ENCODE measurements around the gene OSGIN1. TPM values are rescaled to one million over a fixed set of nuclear protein-coding genes. Genes with fewer than 3 reads are reported as not detected.

The OSGIN1 gene
- total RNA-seq, 4 donors from 2014 or later, result 6.7 to 27.7 (median 10.3) TPM

DNA sequence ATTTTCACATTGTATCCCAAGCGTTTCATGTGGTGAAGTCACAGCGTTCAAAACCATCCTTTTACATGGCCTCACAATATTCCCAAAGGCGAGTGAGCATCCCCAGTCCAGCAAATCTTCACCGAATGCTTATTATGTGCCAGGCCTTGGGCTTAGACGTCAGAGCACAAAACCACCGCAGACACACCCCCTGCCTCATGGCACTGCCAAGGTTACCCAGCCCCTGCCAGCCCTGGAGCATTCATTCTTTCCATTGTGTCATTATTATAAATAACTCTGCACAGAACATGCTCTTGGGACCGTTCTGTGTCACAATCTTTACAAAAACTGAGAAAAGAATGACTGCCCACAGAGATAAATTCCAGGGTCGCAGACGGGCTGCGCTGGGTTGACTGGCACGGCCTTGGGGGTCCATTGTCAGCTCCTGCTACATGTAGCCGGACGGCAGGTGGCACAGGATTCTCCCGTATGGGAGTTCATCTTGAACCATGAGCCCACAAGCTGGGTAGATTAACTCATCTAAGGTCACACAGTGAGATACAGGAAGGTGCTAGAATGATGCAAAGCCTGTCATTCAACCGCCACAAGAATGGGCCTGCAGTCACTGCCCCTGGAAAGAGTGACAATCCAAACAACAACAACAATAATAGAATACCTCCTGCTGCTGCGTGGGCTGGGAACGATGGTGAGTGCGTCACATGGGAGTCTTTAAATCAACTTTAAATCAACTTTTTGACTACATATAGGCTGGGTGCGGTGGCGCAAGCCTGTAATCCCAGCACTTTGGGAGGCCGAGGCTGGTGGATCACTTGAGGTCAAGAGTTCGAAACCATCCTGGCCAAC lies 10.5 kb downstream of the OSGIN1 start:
- Histone ChIP-seq H3K9me3 (no peaks in the 10 kb centered on the region), H3K4me1 (peaks cover 0 to 3% (median 0%) of the 10 kb centered on the region in 4 donors), H3K4me3 (no peak overlapping the region), H3K27me3 (no peaks in the 10 kb centered on the region), H3K36me3 (peaks cover 0 to 81% (median 0%) of the 10 kb centered on the region in 3 donors), H3K27ac (no peak overlapping the region)
- 81 to 85% methylated on average over 22 of the region's 22 CpGs for WGBS, 2 donors
- DNase-seq (ENCODE audit: low spot score in 2 of 2), result no peak
- TF ChIP-seq, protein P1, sequence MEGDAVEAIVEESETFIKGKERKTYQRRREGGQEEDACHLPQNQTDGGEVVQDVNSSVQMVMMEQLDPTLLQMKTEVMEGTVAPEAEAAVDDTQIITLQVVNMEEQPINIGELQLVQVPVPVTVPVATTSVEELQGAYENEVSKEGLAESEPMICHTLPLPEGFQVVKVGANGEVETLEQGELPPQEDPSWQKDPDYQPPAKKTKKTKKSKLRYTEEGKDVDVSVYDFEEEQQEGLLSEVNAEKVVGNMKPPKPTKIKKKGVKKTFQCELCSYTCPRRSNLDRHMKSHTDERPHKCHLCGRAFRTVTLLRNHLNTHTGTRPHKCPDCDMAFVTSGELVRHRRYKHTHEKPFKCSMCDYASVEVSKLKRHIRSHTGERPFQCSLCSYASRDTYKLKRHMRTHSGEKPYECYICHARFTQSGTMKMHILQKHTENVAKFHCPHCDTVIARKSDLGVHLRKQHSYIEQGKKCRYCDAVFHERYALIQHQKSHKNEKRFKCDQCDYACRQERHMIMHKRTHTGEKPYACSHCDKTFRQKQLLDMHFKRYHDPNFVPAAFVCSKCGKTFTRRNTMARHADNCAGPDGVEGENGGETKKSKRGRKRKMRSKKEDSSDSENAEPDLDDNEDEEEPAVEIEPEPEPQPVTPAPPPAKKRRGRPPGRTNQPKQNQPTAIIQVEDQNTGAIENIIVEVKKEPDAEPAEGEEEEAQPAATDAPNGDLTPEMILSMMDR (IDR thresholded peaks at IDR 0.05), result no peak
- TF ChIP-seq POLR2A (IDR thresholded peaks at IDR 0.05) (no peak), EP300 (IDR thresholded peaks at IDR 0.05) (no peak)

DNA sequence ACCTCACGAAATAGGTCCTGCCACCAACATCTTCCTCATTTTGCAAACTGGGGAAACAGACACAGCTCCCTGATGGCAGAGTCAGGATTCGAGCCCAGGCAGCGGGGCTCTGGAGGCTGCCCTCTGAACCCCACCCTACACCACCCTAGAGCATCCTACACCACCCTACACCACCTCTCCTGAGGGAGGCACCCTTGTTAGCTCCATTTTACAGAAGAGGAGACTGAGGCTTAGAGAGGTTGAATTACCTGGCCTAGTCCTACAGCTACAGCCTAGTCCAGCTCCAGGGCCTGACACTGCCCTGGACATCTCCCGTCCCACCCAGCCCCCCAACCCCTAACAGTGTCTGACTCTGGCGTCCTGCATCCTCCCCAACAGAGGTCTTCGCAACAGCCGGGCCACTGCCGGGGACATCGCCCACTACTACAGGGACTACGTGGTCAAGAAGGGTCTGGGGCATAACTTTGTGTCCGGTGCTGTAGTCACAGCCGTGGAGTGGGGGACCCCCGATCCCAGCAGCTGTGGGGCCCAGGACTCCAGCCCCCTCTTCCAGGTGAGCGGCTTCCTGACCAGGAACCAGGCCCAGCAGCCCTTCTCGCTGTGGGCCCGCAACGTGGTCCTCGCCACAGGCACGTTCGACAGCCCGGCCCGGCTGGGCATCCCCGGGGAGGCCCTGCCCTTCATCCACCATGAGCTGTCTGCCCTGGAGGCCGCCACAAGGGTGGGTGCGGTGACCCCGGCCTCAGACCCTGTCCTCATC lies 11.8 kb downstream of the OSGIN1 start:
- peaks cover 0 to 68% (median 0%) of the 10 kb centered on the region in 3 donors for H3K36me3 ChIP-seq
- no peak for TF ChIP-seq POLR2A (IDR thresholded peaks at IDR 0.05)
- TF ChIP-seq, protein P1 (IDR thresholded peaks at IDR 0.05), result no peak
- no peak for TF ChIP-seq EP300 (IDR thresholded peaks at IDR 0.05)

DNA sequence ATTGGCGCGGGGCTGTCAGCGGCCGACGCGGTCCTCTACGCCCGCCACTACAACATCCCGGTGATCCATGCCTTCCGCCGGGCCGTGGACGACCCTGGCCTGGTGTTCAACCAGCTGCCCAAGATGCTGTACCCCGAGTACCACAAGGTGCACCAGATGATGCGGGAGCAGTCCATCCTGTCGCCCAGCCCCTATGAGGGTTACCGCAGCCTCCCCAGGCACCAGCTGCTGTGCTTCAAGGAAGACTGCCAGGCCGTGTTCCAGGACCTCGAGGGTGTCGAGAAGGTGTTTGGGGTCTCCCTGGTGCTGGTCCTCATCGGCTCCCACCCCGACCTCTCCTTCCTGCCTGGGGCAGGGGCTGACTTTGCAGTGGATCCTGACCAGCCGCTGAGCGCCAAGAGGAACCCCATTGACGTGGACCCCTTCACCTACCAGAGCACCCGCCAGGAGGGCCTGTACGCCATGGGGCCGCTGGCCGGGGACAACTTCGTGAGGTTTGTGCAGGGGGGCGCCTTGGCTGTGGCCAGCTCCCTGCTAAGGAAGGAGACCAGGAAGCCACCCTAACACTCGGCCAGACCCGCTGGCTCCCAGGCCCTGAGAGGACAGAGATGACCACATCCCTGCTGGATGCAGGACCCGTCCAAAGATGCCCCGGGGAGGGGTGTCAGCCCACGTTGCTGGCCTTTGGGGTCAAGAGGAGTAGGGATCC lies 12.6 kb downstream of the OSGIN1 start:
- 90 to 95% methylated on average over 27 to 29 of the region's 36 CpGs for WGBS, 2 donors

More for the DNA sequence above, 11.8 kb downstream of the OSGIN1 start:
- DNase-seq (ENCODE audit: low spot score in 2 of 2), result no peak
- H3K9me3 ChIP-seq, result no peaks in the 10 kb centered on the region
- 91 to 92% methylated on average over 13 of the region's 26 CpGs for WGBS, 2 donors
- no peak overlapping the region for H3K27ac ChIP-seq
- H3K4me3 ChIP-seq, result no peak overlapping the region
- H3K27me3 ChIP-seq, result peaks cover 0 to 11% of the 10 kb centered on the region in 2 donors
- H3K4me1 ChIP-seq, result peaks cover 0 to 11% (median 0%) of the 10 kb centered on the region in 4 donors

DNA sequence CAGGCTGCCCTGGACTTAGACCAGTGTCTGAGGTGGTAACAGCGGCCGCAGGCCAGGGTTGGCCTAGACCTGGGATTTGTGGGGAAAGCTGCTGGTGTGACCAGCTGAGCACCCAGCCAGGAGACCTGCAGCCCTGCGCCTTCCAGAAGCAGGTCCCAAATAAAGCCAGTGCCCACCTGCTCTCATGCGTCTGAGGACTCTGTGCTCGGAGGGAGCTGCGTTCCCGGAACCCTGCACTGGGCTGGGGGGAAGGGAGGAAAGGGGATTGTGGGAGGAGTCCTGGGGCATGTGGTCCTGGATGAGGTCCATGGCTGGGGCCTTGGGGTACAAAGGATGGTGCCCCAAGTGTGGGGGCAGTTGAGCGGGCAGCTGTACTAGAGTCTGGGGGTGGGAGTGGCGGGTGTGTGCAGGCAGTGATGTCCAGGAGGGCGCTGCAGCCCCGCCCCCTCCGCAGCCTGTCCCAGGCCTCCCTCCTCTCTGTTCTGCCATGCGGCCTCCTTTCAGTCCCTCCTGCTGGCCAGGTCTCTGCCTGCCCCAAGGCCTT lies 13.2 kb downstream of the OSGIN1 start:
- Histone ChIP-seq H3K27ac (no peak overlapping the region), H3K36me3 (peaks cover 0 to 54% (median 0%) of the 10 kb centered on the region in 3 donors), H3K4me1 (peaks cover 0 to 11% (median 0%) of the 10 kb centered on the region in 4 donors), H3K27me3 (peaks cover 0 to 17% of the 10 kb centered on the region in 2 donors), H3K4me3 (no peak overlapping the region), H3K9me3 (no peaks in the 10 kb centered on the region)
- TF ChIP-seq, protein P1 (IDR thresholded peaks at IDR 0.05), result no peak
- TF ChIP-seq EP300 (IDR thresholded peaks at IDR 0.05), result no peak
- DNase-seq (ENCODE audit: low spot score in 2 of 2), result no peak
- 77 to 85% methylated on average over 11 of the region's 13 CpGs for WGBS, 2 donors

More for the DNA sequence above, 12.6 kb downstream of the OSGIN1 start:
- peaks cover 0 to 11% (median 0%) of the 10 kb centered on the region in 4 donors for H3K4me1 ChIP-seq
- H3K4me3 ChIP-seq, result no peak overlapping the region
- H3K27ac ChIP-seq, result no peak overlapping the region
- H3K9me3 ChIP-seq, result no peaks in the 10 kb centered on the region
- H3K36me3 ChIP-seq, result peaks cover 0 to 60% (median 0%) of the 10 kb centered on the region in 3 donors
- peaks cover 0 to 17% of the 10 kb centered on the region in 2 donors for H3K27me3 ChIP-seq
- TF ChIP-seq POLR2A (IDR thresholded peaks at IDR 0.05) (no peak), EP300 (IDR thresholded peaks at IDR 0.05) (no peak)
- TF ChIP-seq, protein P1 (IDR thresholded peaks at IDR 0.05), result no peak
- DNase-seq (ENCODE audit: low spot score in 2 of 2), result no peak

All from tibial nerve (tissue), 4 donors.